GM21529 (cell line): Measurements from ENCODE around the gene RTN4RL1.
A peak's percentile ranks its signal among the peaks of the same experiment; 100 is the strongest.

Source experiments
- ATAC-seq: cut with Tn5 transposase; IDR thresholded peaks from one replicate; pipeline ENCODE4 v1.9.1; 2021; ENCODE audit not compliant: unreplicated experiment

RTN4RL1 gene

GRCh38 chr17:2025220-2025621 lies at the start of gene RTN4RL1:
TSS of gene RTN4RL1 (minus strand) at chr17:2025334. CDS start at chr17:2024865, 469 bp downstream.
- no peak for ATAC-seq

GRCh38 chr17:2074919-2075318 lies 49.8 kb upstream of the RTN4RL1 start:
- no peak for ATAC-seq

- no peak for ATAC-seq
Measured at GRCh38 chr17:2071455-2072281, 46.5 kb upstream of the RTN4RL1 start.

GRCh38 chr17:2071024-2071385 lies 45.9 kb upstream of the RTN4RL1 start:
- no peak for ATAC-seq

- ATAC-seq, result peak; percentile 78
Measured at GRCh38 chr17:2070241-2071023, 45.3 kb upstream of the RTN4RL1 start.

- ATAC-seq, result no peak
Measured at GRCh38 chr17:2068519-2069051, 43.5 kb upstream of the RTN4RL1 start.

- no peak for ATAC-seq
Measured at GRCh38 chr17:2068031-2068518, 42.9 kb upstream of the RTN4RL1 start.

GRCh38 chr17:2067608-2068024 lies 42.5 kb upstream of the RTN4RL1 start:
- no peak for ATAC-seq

- ATAC-seq, result no peak
Measured at GRCh38 chr17:2067048-2067561, 42.0 kb upstream of the RTN4RL1 start.

- no peak for ATAC-seq
Measured at GRCh38 chr17:2065949-2066400, 40.8 kb upstream of the RTN4RL1 start.

GRCh38 chr17:2064980-2065785 lies 40.0 kb upstream of the RTN4RL1 start:
- ATAC-seq, result no peak

- ATAC-seq, result no peak
Measured at GRCh38 chr17:2064520-2064971, 39.4 kb upstream of the RTN4RL1 start.

GRCh38 chr17:2064147-2064489 lies 39.0 kb upstream of the RTN4RL1 start:
- ATAC-seq, result no peak

GRCh38 chr17:2063261-2064146 lies 38.4 kb upstream of the RTN4RL1 start:
- ATAC-seq, result no peak

GRCh38 chr17:2062571-2063183 lies 37.5 kb upstream of the RTN4RL1 start:
- ATAC-seq, result no peak

- no peak for ATAC-seq
Measured at GRCh38 chr17:2061441-2061958, 36.4 kb upstream of the RTN4RL1 start.

- no peak for ATAC-seq
Measured at GRCh38 chr17:2060681-2061440, 35.7 kb upstream of the RTN4RL1 start.

- ATAC-seq, result no peak
Measured at GRCh38 chr17:2060385-2060658, 35.2 kb upstream of the RTN4RL1 start.
